AG04450 (cell line): Measurements from ENCODE around the gene FKBP9. TPM values are rescaled to one million over a fixed set of nuclear protein-coding genes. Genes with fewer than 3 reads are reported as not detected.

Experiments used
- CTCF ChIA-PET: fragments of 300-600, 350-600 bp; formaldehyde crosslinking; extraction: SDS; loops from one replicate; lab custom pipeline; 2022; ENCODE audit warnings: antibody characterized with exemption, inconsistent platforms; lab: Charles Lee
- POLR2A ChIA-PET: fragments of 350-600 bp; formaldehyde crosslinking; extraction: SDS; loops from one replicate; lab custom pipeline; 2021; ENCODE audit warnings: antibody characterized with exemption, inconsistent platforms; lab: Yijun Ruan, JAX
- DNase-seq: peaks from one replicate; pipeline ENCODE4 v3.0.0-alpha.2; 2011; ENCODE audit warnings: low read depth, low spot score
- H3K27ac ChIP-seq: one replicate; pipeline ENCODE4 v1.5.1; 2012; ENCODE audit warnings: low read depth, low read length, control low read depth
- H3K27me3 ChIP-seq: one replicate; pipeline ENCODE4 v1.6.0; 2012; ENCODE audit warnings: low read length; ENCODE audit not compliant: control insufficient read depth, insufficient read depth
- H3K4me3 ChIP-seq: 2 replicates; pipeline ENCODE4 v1.5.1; 2011; ENCODE audit warnings: mild to moderate bottlenecking, low read depth, low read length, control low read depth
- H3K9me3 ChIP-seq: 2 replicates; pipeline ENCODE4 v1.5.1; 2012; ENCODE audit warnings: low read length; ENCODE audit not compliant: control insufficient read depth, insufficient read depth
- CTCF ChIP-seq: IDR thresholded peaks from 2 replicates; pipeline ENCODE4 v1.5.1; 2011; ENCODE audit warnings: low read depth, low read length, control low read depth, inconsistent platforms
- polyA plus RNA-seq: library from polyadenylated mRNA; depleted of rRNA; stranded (reverse); fragments of >200 nt; gene quantifications from 2 replicates; pipeline ENCODE4 v1.2.3, GENCODE V29; 2011

Gene FKBP9
- polyA plus RNA-seq, 1 experiment = 204 TPM

- H3K4me3 ChIP-seq = no peak overlapping the region
- H3K27me3 ChIP-seq = no peaks in the 10 kb centered on the region
- CTCF ChIA-PET = no interaction called here
- POLR2A ChIA-PET = no interaction called here
- TF ChIP-seq CTCF = no peak
- no peak for DNase-seq
- H3K9me3 ChIP-seq = no peaks in the 10 kb centered on the region
- H3K27ac ChIP-seq = no peak overlapping the region
These were observed 35.3 kb upstream of the FKBP9 start for GRCh38 chr7:32921896-32922295.

- POLR2A ChIA-PET = no interaction called here
- no peak for DNase-seq
- Histone ChIP-seq H3K27ac (no peak overlapping the region), H3K27me3 (no peaks in the 10 kb centered on the region), H3K4me3 (no peak overlapping the region), H3K9me3 (no peaks in the 10 kb centered on the region)
- TF ChIP-seq CTCF = no peak
- CTCF ChIA-PET = interaction anchor here (0.7 to 1.1 kb wide), 3 partner anchors 14 to 951 kb away, joined by 3 to 5 read pairs (median 4); no protein-coding TSS in a partner anchor
These were observed 28.4 kb upstream of the FKBP9 start for GRCh38 chr7:32928785-32929298.

- H3K27me3 ChIP-seq = no peaks in the 10 kb centered on the region
- no peak overlapping the region for H3K27ac ChIP-seq
- TF ChIP-seq CTCF = no peak
- CTCF ChIA-PET = interaction anchor here (0.5 to 1.1 kb wide), 2 partner anchors 11 to 83 kb away, joined by 4 to 5 read pairs; no protein-coding TSS in a partner anchor
- no peak for DNase-seq
- POLR2A ChIA-PET = no interaction called here
- no peaks in the 10 kb centered on the region for H3K9me3 ChIP-seq
- no peak overlapping the region for H3K4me3 ChIP-seq
These were observed 27.7 kb upstream of the FKBP9 start for GRCh38 chr7:32929430-32930143.

- TF ChIP-seq CTCF = no peak
- Histone ChIP-seq H3K4me3 (no peak overlapping the region), H3K9me3 (no peaks in the 10 kb centered on the region), H3K27me3 (no peaks in the 10 kb centered on the region), H3K27ac (no peak overlapping the region)
- DNase-seq = no peak
- CTCF ChIA-PET = no interaction called here
- POLR2A ChIA-PET = no interaction called here
These were observed 26.9 kb upstream of the FKBP9 start for GRCh38 chr7:32930378-32930777.

GRCh38 chr7:32935558-32935957 lies 21.7 kb upstream of the FKBP9 start:
- CTCF ChIA-PET = no interaction called here
- POLR2A ChIA-PET = no interaction called here
- DNase-seq = no peak
- no peak for TF ChIP-seq CTCF
- Histone ChIP-seq H3K27ac (no peak overlapping the region), H3K27me3 (no peaks in the 10 kb centered on the region), H3K9me3 (no peaks in the 10 kb centered on the region), H3K4me3 (no peak overlapping the region)
